GM18502 (cell line): Measurements from ENCODE around the gene MROH7.

Experiments used
- ATAC-seq: cut with Tn5 transposase; IDR thresholded peaks from one replicate; pipeline ENCODE4 v1.9.1; 2021; ENCODE audit warnings: mild to moderate bottlenecking; ENCODE audit not compliant: unreplicated experiment, poor library complexity

The MROH7 gene

GRCh38 chr1:54640863-54641836 lies at the start of gene MROH7:
MROH7 (plus strand) TSS chr1:54641786; CDS start chr1:54652927, 11,141 bp downstream.
- ATAC-seq, result no peak

GRCh38 chr1:54593571-54594160 lies 47.9 kb upstream of the MROH7 start:
- ATAC-seq, result no peak

- no peak for ATAC-seq
Observed at GRCh38 chr1:54594463-54594862, 47.1 kb upstream of the MROH7 start.

- ATAC-seq, result no peak
Observed at GRCh38 chr1:54595956-54596498, 45.6 kb upstream of the MROH7 start.

GRCh38 chr1:54596756-54597155 lies 44.8 kb upstream of the MROH7 start:
- ATAC-seq, result no peak

GRCh38 chr1:54597455-54598030 lies 44.0 kb upstream of the MROH7 start:
- ATAC-seq, result no peak

- ATAC-seq, result no peak
Observed at GRCh38 chr1:54599211-54599823, 42.3 kb upstream of the MROH7 start.

GRCh38 chr1:54600947-54601721 lies 40.5 kb upstream of the MROH7 start:
- no peak for ATAC-seq

- ATAC-seq, result no peak
Observed at GRCh38 chr1:54601730-54602129, 39.9 kb upstream of the MROH7 start.

GRCh38 chr1:54602554-54602953 lies 39.0 kb upstream of the MROH7 start:
- no peak for ATAC-seq

GRCh38 chr1:54603241-54603640 lies 38.3 kb upstream of the MROH7 start:
- ATAC-seq, result no peak

- no peak for ATAC-seq
Observed at GRCh38 chr1:54604051-54604450, 37.5 kb upstream of the MROH7 start.

GRCh38 chr1:54604572-54605370 lies 36.8 kb upstream of the MROH7 start:
- no peak for ATAC-seq

GRCh38 chr1:54606096-54606989 lies 35.2 kb upstream of the MROH7 start:
- ATAC-seq, result no peak

GRCh38 chr1:54606990-54607325 lies 34.6 kb upstream of the MROH7 start:
- ATAC-seq, result no peak

GRCh38 chr1:54607821-54608565 lies 33.6 kb upstream of the MROH7 start:
- ATAC-seq, result no peak

GRCh38 chr1:54608566-54609230 lies 32.9 kb upstream of the MROH7 start:
- no peak for ATAC-seq
